Hepatocyte (in vitro differentiated cells): Measurements from ENCODE around the gene ADAM12. TPM values are rescaled to one million over a fixed set of nuclear protein-coding genes. Genes with fewer than 3 reads are reported as not detected.

Experiments
- DNase-seq: peaks from one replicate; pipeline ENCODE4 v3.0.0-alpha.2; 2016; ENCODE audit warnings: low spot score
- H2AFZ ChIP-seq: fragments of 200-600 bp; sonication (generic); 2 replicates; pipeline ENCODE4 v1.6.0; 2016; ENCODE audit warnings: antibody characterized with exemption, mild to moderate bottlenecking
- H3K27ac ChIP-seq: fragments of 200-600 bp; sonication (generic); 2 replicates; pipeline ENCODE4 v1.5.1; 2016; ENCODE audit warnings: mild to moderate bottlenecking
- H3K27me3 ChIP-seq: fragments of 200-600 bp; sonication (generic); 2 replicates; pipeline ENCODE4 v1.6.1; 2016
- H3K36me3 ChIP-seq: fragments of 200-600 bp; sonication (generic); replicated peaks from 2 replicates; pipeline ENCODE4 v1.5.1; 2016; ENCODE audit warnings: low read depth; ENCODE audit not compliant: insufficient read depth
- H3K4me1 ChIP-seq: fragments of 200-600 bp; sonication (generic); 2 replicates; pipeline ENCODE4 v1.5.1; 2016; ENCODE audit warnings: mild to moderate bottlenecking, moderate library complexity; ENCODE audit not compliant: insufficient read depth
- H3K4me2 ChIP-seq: fragments of 200-600 bp; sonication (generic); 2 replicates; pipeline ENCODE4 v1.6.0; 2016
- H3K4me3 ChIP-seq: fragments of 200-600 bp; sonication (generic); 2 replicates; pipeline ENCODE4 v1.5.1; 2016; ENCODE audit warnings: mild to moderate bottlenecking
- H3K79me2 ChIP-seq: fragments of 200-600 bp; sonication (generic); 2 replicates; pipeline ENCODE4 v1.6.0; 2017; ENCODE audit warnings: mild to moderate bottlenecking
- H3K9me2 ChIP-seq: fragments of 200-600 bp; sonication (generic); replicated peaks from 2 replicates; pipeline ENCODE4 v1.6.0; 2017; ENCODE audit warnings: mild to moderate bottlenecking; ENCODE audit not compliant: insufficient read depth
- H3K9me3 ChIP-seq: fragments of 200-600 bp; sonication (generic); 2 replicates; pipeline ENCODE4 v1.5.1; 2016; ENCODE audit warnings: low read depth, mild to moderate bottlenecking
- H4K20me1 ChIP-seq: fragments of 200-600 bp; sonication (generic); 2 replicates; pipeline ENCODE4 v1.6.0; 2016; ENCODE audit warnings: mild to moderate bottlenecking; ENCODE audit not compliant: insufficient read depth, poor library complexity, severe bottlenecking
- EZH2 ChIP-seq: fragments of 200-600 bp; sonication (generic); IDR thresholded peaks from 2 replicates; pipeline ENCODE4 v1.6.1; 2016; ENCODE audit warnings: antibody characterized with exemption, mild to moderate bottlenecking, borderline replicate concordance
- EZH2phosphoT487 ChIP-seq: fragments of 200-600 bp; sonication (generic); IDR thresholded peaks from one replicate; pipeline ENCODE4 v1.6.1; 2018; ENCODE audit warnings: antibody characterized with exemption, mild to moderate bottlenecking, low read depth, moderate library complexity; ENCODE audit not compliant: unreplicated experiment, severe bottlenecking
- WGBS: methylation state at CpG from one replicate; pipeline ENCODE4 v1.1.6; 2016; ENCODE audit warnings: low lambda C conversion rate; ENCODE audit errors: missing lambda C conversion rate; 5-methylcytosine and 5-hydroxymethylcytosine counted together
- polyA plus RNA-seq: library from polyadenylated mRNA; unstranded; fragments of >200 nt; fragmentation: Nextera tagmentation; extraction: Ambion mirVana; gene quantifications from 2 replicates; pipeline ENCODE4 v1.2.1, GENCODE V29; 2016
- total RNA-seq: library from RNA; depleted of rRNA; stranded (reverse); fragments of >200 nt; gene quantifications from 2 replicates; pipeline ENCODE4 v1.2.3, GENCODE V29; 2014
- TF ChIP-seq, protein P1 (sequence below): fragments of 200-600 bp; sonication (generic); IDR thresholded peaks from 2 replicates; pipeline ENCODE4 v1.5.1; 2016; ENCODE audit warnings: antibody characterized with exemption, mild to moderate bottlenecking; ENCODE audit not compliant: poor library complexity

The ADAM12 gene
- total and polyA plus RNA-seq, 2 experiments from 2014 or later = 4.9 to 11.3 TPM

GRCh38 chr10:126229686-126230085 lies 158.6 kb downstream of the ADAM12 start:
- no peaks in the 10 kb centered on the region for H3K36me3 ChIP-seq
- H3K27ac ChIP-seq = no peak overlapping the region
- no peaks in the 10 kb centered on the region for H4K20me1 ChIP-seq
- TF ChIP-seq, protein P1, sequence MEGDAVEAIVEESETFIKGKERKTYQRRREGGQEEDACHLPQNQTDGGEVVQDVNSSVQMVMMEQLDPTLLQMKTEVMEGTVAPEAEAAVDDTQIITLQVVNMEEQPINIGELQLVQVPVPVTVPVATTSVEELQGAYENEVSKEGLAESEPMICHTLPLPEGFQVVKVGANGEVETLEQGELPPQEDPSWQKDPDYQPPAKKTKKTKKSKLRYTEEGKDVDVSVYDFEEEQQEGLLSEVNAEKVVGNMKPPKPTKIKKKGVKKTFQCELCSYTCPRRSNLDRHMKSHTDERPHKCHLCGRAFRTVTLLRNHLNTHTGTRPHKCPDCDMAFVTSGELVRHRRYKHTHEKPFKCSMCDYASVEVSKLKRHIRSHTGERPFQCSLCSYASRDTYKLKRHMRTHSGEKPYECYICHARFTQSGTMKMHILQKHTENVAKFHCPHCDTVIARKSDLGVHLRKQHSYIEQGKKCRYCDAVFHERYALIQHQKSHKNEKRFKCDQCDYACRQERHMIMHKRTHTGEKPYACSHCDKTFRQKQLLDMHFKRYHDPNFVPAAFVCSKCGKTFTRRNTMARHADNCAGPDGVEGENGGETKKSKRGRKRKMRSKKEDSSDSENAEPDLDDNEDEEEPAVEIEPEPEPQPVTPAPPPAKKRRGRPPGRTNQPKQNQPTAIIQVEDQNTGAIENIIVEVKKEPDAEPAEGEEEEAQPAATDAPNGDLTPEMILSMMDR = no peak
- TF ChIP-seq EZH2 (no peak), EZH2phosphoT487 (no peak)
- whole genome bisulfite sequencing = 86% methylated on average over 8 of the region's 8 CpGs
- DNase-seq = no peak
- H3K9me2 ChIP-seq = no peaks in the 10 kb centered on the region
- no peak overlapping the region for H2AFZ ChIP-seq
- no peak overlapping the region for H3K4me2 ChIP-seq
- H3K4me1 ChIP-seq = peaks cover 9% of the 10 kb centered on the region
- no peak overlapping the region for H3K4me3 ChIP-seq
- no peaks in the 10 kb centered on the region for H3K79me2 ChIP-seq
- H3K9me3 ChIP-seq = no peaks in the 10 kb centered on the region
- H3K27me3 ChIP-seq = no peaks in the 10 kb centered on the region

DNA sequence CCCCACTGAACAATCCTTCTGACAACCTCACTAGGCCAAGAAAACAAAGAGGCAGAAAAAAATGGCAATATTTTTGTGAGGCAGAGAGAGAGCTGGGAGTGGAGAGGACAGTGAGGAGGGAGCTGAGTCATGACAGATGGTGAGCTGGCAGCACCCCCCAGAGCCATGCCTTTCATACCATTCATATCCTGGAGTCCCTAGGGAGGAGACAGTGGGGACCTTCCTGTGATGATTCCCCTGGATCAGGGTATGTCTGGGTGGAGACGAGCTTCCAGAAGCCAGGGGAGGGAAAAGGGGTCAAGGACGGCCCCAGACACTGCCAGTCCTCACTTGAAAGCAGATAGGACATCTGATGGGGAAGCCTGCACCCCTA lies 160.5 kb downstream of the ADAM12 start:
- no peaks in the 10 kb centered on the region for H3K27me3 ChIP-seq
- WGBS = 76% methylated on average over 2 of the region's 2 CpGs
- no peaks in the 10 kb centered on the region for H4K20me1 ChIP-seq
- H3K9me2 ChIP-seq = no peaks in the 10 kb centered on the region
- no peak overlapping the region for H3K4me3 ChIP-seq
- TF ChIP-seq, protein P1 = no peak
- no peak for TF ChIP-seq EZH2phosphoT487
- no peak for TF ChIP-seq EZH2
- H3K79me2 ChIP-seq = no peaks in the 10 kb centered on the region
- H3K4me1 ChIP-seq = no peaks in the 10 kb centered on the region
- H3K36me3 ChIP-seq = no peaks in the 10 kb centered on the region
- H2AFZ ChIP-seq = no peak overlapping the region
- H3K9me3 ChIP-seq = no peaks in the 10 kb centered on the region
- H3K27ac ChIP-seq = no peak overlapping the region
- DNase-seq = no peak
- no peak overlapping the region for H3K4me2 ChIP-seq

GRCh38 chr10:126226988-126227761 lies 161.1 kb downstream of the ADAM12 start:
- H3K27ac ChIP-seq = no peak overlapping the region
- no peaks in the 10 kb centered on the region for H3K9me3 ChIP-seq
- no peak overlapping the region for H3K4me3 ChIP-seq
- H3K4me1 ChIP-seq = no peaks in the 10 kb centered on the region
- WGBS = 88% methylated on average over 10 of the region's 10 CpGs
- no peaks in the 10 kb centered on the region for H3K9me2 ChIP-seq
- no peak overlapping the region for H2AFZ ChIP-seq
- no peak for DNase-seq
- no peak overlapping the region for H3K4me2 ChIP-seq
- no peak for TF ChIP-seq EZH2
- no peak for TF ChIP-seq EZH2phosphoT487
- TF ChIP-seq, protein P1 = no peak
- H3K27me3 ChIP-seq = no peaks in the 10 kb centered on the region
- H4K20me1 ChIP-seq = no peaks in the 10 kb centered on the region
- H3K79me2 ChIP-seq = no peaks in the 10 kb centered on the region
- no peaks in the 10 kb centered on the region for H3K36me3 ChIP-seq
